K562 (cell line): ENCODE results near the gene MAD1L1. TPM values are rescaled to one million over a fixed set of nuclear protein-coding genes. Genes with fewer than 3 reads are reported as not detected.

Experiments used
- ATAC-seq: fragments of 200-7000 bp; cut with Tn5 transposase; 3 replicates; pipeline ENCODE4 v1.9.1; 2020; ENCODE audit warnings: moderate library complexity
- BruUV-seq: library from RNA; stranded (reverse); fragments of 400-500 nt; replicated peaks from 2 replicates; lab custom pipeline; 2021; lab: Mats Ljungman, UMichigan
- CTCF ChIA-PET: fragments of 300-600 bp; formaldehyde crosslinking; extraction: SDS; loops from one replicate; lab custom pipeline; 2021; ENCODE audit warnings: low intra/inter-chr PET ratio; lab: Yijun Ruan, JAX
- POLR2A ChIA-PET: fragments of 300-600, 350-650 bp; sonication (Branson Sonifier 250); formaldehyde crosslinking; extraction: SDS; loops from one replicate; lab custom pipeline; 2021; ENCODE audit warnings: antibody characterized with exemption, inconsistent platforms; lab: Yijun Ruan, JAX
- DNase-seq, 4 experiments: peaks; one replicate each; pipeline versions ENCODE4 v3.0.0 to v3.0.0-alpha.2; 2011 to 2018; ENCODE audit warnings: low spot score in 3 of 4, mixed read lengths in 3 of 4; ENCODE audit errors: extremely low read depth in 1 of 4
- FAIRE-seq: peaks from 2 replicates; lab custom pipeline; 2011; peaks lifted over from hg19 to GRCh38; lab: Jason Lieb, UNC
- H2AFZ ChIP-seq: 2 replicates; pipeline ENCODE4 v1.6.0; 2011; ENCODE audit warnings: low read depth, low read length, control low read depth, inconsistent platforms
- H3K27ac ChIP-seq: fragments of 200-600 bp; 3 replicates; pipeline ENCODE4 v1.8.0; 2011; ENCODE audit warnings: low read depth, mild to moderate bottlenecking, control low read depth, inconsistent platforms, low read length, moderate library complexity, mixed read lengths; ENCODE audit errors: extremely low read depth
- H3K27me3 ChIP-seq, 2 experiments: fragments of 300-600 bp in 1 of 2; 2 replicates in 1 of 2; 3 replicates in 1 of 2; pipeline versions ENCODE4 v1.6.0 to v1.8.0; 2011; ENCODE audit warnings: inconsistent platforms in 2 of 2, low read length in 2 of 2, mild to moderate bottlenecking in 1 of 2, mixed read lengths in 1 of 2, moderate library complexity in 1 of 2; ENCODE audit not compliant: control insufficient read depth in 2 of 2, insufficient read depth in 2 of 2
- H3K36me3 ChIP-seq: fragments of 300-600 bp; 3 replicates; pipeline ENCODE4 v1.8.0; 2011; ENCODE audit warnings: mild to moderate bottlenecking, low read length, inconsistent platforms; ENCODE audit not compliant: control insufficient read depth, insufficient read depth
- H3K4me1 ChIP-seq, 2 experiments: fragments of 200-600 bp in 1 of 2; replicated peaks in 1 of 2; 2 replicates in 1 of 2; 3 replicates in 1 of 2; pipeline versions ENCODE4 v1.5.1 to v1.8.0; 2011; ENCODE audit warnings: inconsistent platforms in 2 of 2, low read length in 2 of 2, mild to moderate bottlenecking in 1 of 2, mixed read lengths in 1 of 2, moderate library complexity in 1 of 2; ENCODE audit not compliant: control insufficient read depth in 2 of 2, insufficient read depth in 2 of 2
- H3K4me2 ChIP-seq: 2 replicates; pipeline ENCODE4 v1.6.1; 2011; ENCODE audit warnings: low read length, control low read depth, inconsistent platforms, mixed read lengths; ENCODE audit not compliant: insufficient read depth
- H3K4me3 ChIP-seq: fragments of 200-600 bp; sonication (generic), shearing (Covaris generic); 2 replicates; pipeline ENCODE4 v1.5.1; 2016; ENCODE audit warnings: control low read depth, inconsistent platforms
- H3K79me2 ChIP-seq: fragments of 200-600 bp; 3 replicates; pipeline ENCODE4 v1.8.0; 2011; ENCODE audit warnings: low read length, inconsistent platforms; ENCODE audit not compliant: control insufficient read depth, insufficient read depth
- H3K9ac ChIP-seq, 2 experiments: 2 replicates each; pipeline versions ENCODE4 v1.6.0 to v1.6.1; 2011; ENCODE audit warnings: low read depth in 2 of 2, low read length in 2 of 2, control low read depth in 1 of 2, inconsistent platforms in 1 of 2, mild to moderate bottlenecking in 1 of 2, mixed read lengths in 1 of 2; ENCODE audit not compliant: insufficient read depth in 1 of 2
- H3K9me1 ChIP-seq: one replicate; pipeline ENCODE4 v1.6.0; 2011; ENCODE audit warnings: inconsistent platforms, mild to moderate bottlenecking, low read length, moderate library complexity; ENCODE audit not compliant: control insufficient read depth, insufficient read depth
- H3K9me3 ChIP-seq: replicated peaks from 2 replicates; pipeline ENCODE4 v1.5.1; 2011; ENCODE audit warnings: low read depth, low read length, inconsistent platforms; ENCODE audit not compliant: control insufficient read depth, insufficient read depth
- H4K20me1 ChIP-seq: replicated peaks from 2 replicates; pipeline ENCODE4 v1.6.1; 2011; ENCODE audit warnings: low read length, inconsistent platforms, mixed read lengths; ENCODE audit not compliant: control insufficient read depth, insufficient read depth
- E2F6 ChIP-seq, 2 experiments: IDR thresholded peaks; 2 replicates each; pipeline ENCODE4 v1.6.1; 2011; ENCODE audit warnings: borderline replicate concordance in 1 of 2, control low read depth in 1 of 2, low read depth in 1 of 2, low read length in 1 of 2, mild to moderate bottlenecking in 1 of 2, mixed read lengths in 1 of 2, moderate library complexity in 1 of 2; ENCODE audit not compliant: insufficient read depth in 1 of 2, insufficient read length in 1 of 2, poor library complexity in 1 of 2, severe bottlenecking in 1 of 2; ENCODE audit errors: extremely low read depth in 1 of 2
- NCOR1 ChIP-seq: fragments of 450-650 bp; IDR thresholded peaks from 2 replicates; pipeline ENCODE4 v1.6.1; 2016; ENCODE audit warnings: mild to moderate bottlenecking, moderate library complexity
- PYGO2 ChIP-seq: fragments of 450-650 bp; IDR thresholded peaks from 2 replicates; pipeline ENCODE4 v1.6.1; 2016; ENCODE audit warnings: mild to moderate bottlenecking, missing genetic modification characterization, moderate library complexity, missing compliant biosample characterization
- SFPQ ChIP-seq: fragments of 200-400 bp; formaldehyde crosslinking; IDR thresholded peaks from 2 replicates; pipeline ENCODE4 v1.6.1; 2017; ENCODE audit warnings: mild to moderate bottlenecking, low read depth, low read length, moderate library complexity
- UBTF ChIP-seq, 2 experiments: IDR thresholded peaks; 2 replicates each; pipeline ENCODE4 v1.6.1; 2012; ENCODE audit warnings: improper control_type of control experiment in 2 of 2, low read depth in 2 of 2, low read length in 2 of 2, borderline replicate concordance in 1 of 2
- ZNF444 ChIP-seq: fragments of 250-450 bp; sonication (Bioruptor Pico); IDR thresholded peaks from 2 replicates; pipeline ENCODE4 v1.4.0; 2020; ENCODE audit warnings: mild to moderate bottlenecking, moderate library complexity
- WGBS: fragments of 100-300 bp; shearing (Covaris generic); methylation state at CpG from one replicate; pipeline ENCODE4 v1.1.6; 2016; ENCODE audit warnings: low coverage, mixed read lengths; ENCODE audit not compliant: insufficient coverage; ENCODE audit errors: missing lambda C conversion rate; 5-methylcytosine and 5-hydroxymethylcytosine counted together
- in situ Hi-C: fragments of 300-500 bp; cut with MboI; formaldehyde crosslinking; loops from 4 replicates; pipeline ENCODE4 v1.15.0; 2018; ENCODE audit warnings: inconsistent platforms, mixed read lengths
- intact Hi-C: fragments of 100-400 bp; cut with micrococcal nuclease; formaldehyde crosslinking; loops from 2 replicates; pipeline ENCODE4 v1.14.2; 2022
- polyA plus RNA-seq, 8 experiments: library from polyadenylated mRNA; depleted of rRNA in 4 of 8; stranded (reverse) in 5 of 8; unstranded in 3 of 8; fragments of >200 nt; fragmentation: Nextera tagmentation in 2 of 8; fragmentation: Illumina TruSeq in 1 of 8; extraction: Ambion mirVana in 2 of 8; extraction: Trizol in 1 of 8; gene quantifications; 2 replicates each; pipeline versions ENCODE4 v1.2.1 to v1.2.3, GENCODE V29; 2011 to 2014; ENCODE audit warnings: inconsistent platforms in 1 of 8, missing spikeins in 1 of 8
- total RNA-seq, 7 experiments: library from RNA; depleted of rRNA in 6 of 7; stranded (reverse); fragments of >200 nt in 6 of 7; fragmentation: Illumina TruSeq in 2 of 7; extraction: Trizol in 2 of 7; gene quantifications; 2 replicates each; pipeline versions ENCODE4 v1.2.1 to v1.2.3, GENCODE V29; 2011 to 2021; ENCODE audit warnings: low replicate concordance in 1 of 7

MAD1L1 gene
- total and polyA plus RNA-seq, 9 of the 15 experiments (the other 6 are each of a cell fraction or from before 2014, with no cell fraction given), result 1.7 to 89.7 (median 18.0) TPM

GRCh38 chr7:2003451-2003930, 229.3 kb downstream of the MAD1L1 start:
- Histone ChIP-seq H3K36me3 (peaks cover 4% of the 10 kb centered on the region; the same call in 1 of the 3 replicates), H3K9me3 (no peaks in the 10 kb centered on the region), H3K9ac (no peak overlapping the region; a peak in 1 of 4 replicates), H3K9me1 (no peaks in the 10 kb centered on the region), H3K4me3 (no peak overlapping the region), H3K27ac (no peak overlapping the region), H4K20me1 (no peaks in the 10 kb centered on the region)
- FAIRE-seq (no peak), ATAC-seq (no peak)
- WGBS, result 90% methylated on average over 10 of the region's 10 CpGs
- BruUV-seq, result no TSS peak
- in situ Hi-C loops, result no loop called here
- intact Hi-C loops, result no loop called here
- TF ChIP-seq SFPQ (no peak), ZNF444 (no peak), E2F6 (IDR thresholded peaks at IDR 0.05; ENCODE audit: borderline replicate concordance in 1 of 2, extremely low read depth in 1 of 2, insufficient read depth in 1 of 2, insufficient read length in 1 of 2, low read depth in 1 of 2, low read length in 1 of 2, poor library complexity in 1 of 2, severe bottlenecking in 1 of 2) (no peak), PYGO2 (tag) (no peak), NCOR1 (no peak), UBTF (IDR thresholded peaks at IDR 0.05; ENCODE audit: borderline replicate concordance in 1 of 2, low read depth in 2 of 2, low read length in 2 of 2) (no peak)
- TF ChIP-seq, all 486 proteins: peak for 0
- H3K4me2 ChIP-seq, result no peak overlapping the region
- DNase-seq, result no peak
- CTCF ChIA-PET, result no interaction called here
- H3K27me3 ChIP-seq, result no peaks in the 10 kb centered on the region
- peaks cover 0 to 61% of the 10 kb centered on the region in 2 experiments; a peak in 2 of 5 replicates for H3K4me1 ChIP-seq
- POLR2A ChIA-PET, result no interaction called here
- H2AFZ ChIP-seq, result no peak overlapping the region
- H3K79me2 ChIP-seq, result no peaks in the 10 kb centered on the region
